CD1c-positive myeloid dendritic cell (primary cell): ENCODE measurements around the gene DTL.

Experiments
- DNase-seq: peaks from one replicate; pipeline ENCODE4 v3.0.0-alpha.2; 2016; ENCODE audit errors: extremely low spot score

Gene DTL

GRCh38 chr1:212097360-212097759, 61.8 kb downstream of the DTL start:
- no peak for DNase-seq

- DNase-seq, result no peak
Observed at GRCh38 chr1:212098310-212098709, 62.8 kb downstream of the DTL start.

GRCh38 chr1:212098771-212099170, 63.2 kb downstream of the DTL start:
- no peak for DNase-seq

- no peak for DNase-seq
Observed at GRCh38 chr1:212101251-212101650, 65.7 kb downstream of the DTL start.

- DNase-seq, result no peak
Observed at GRCh38 chr1:212101735-212102134, 66.2 kb downstream of the DTL start.

GRCh38 chr1:212104586-212105325, 69.2 kb downstream of the DTL start:
- DNase-seq, result no peak

GRCh38 chr1:212106286-212106792, 70.8 kb downstream of the DTL start:
- no peak for DNase-seq

GRCh38 chr1:212107481-212107880, 71.9 kb downstream of the DTL start:
- DNase-seq, result no peak

- no peak for DNase-seq
Observed at GRCh38 chr1:212108187-212108586, 72.6 kb downstream of the DTL start.

GRCh38 chr1:212108981-212109380, 73.4 kb downstream of the DTL start:
- no peak for DNase-seq

GRCh38 chr1:212109728-212110127, 74.2 kb downstream of the DTL start:
- no peak for DNase-seq

- no peak for DNase-seq
Observed at GRCh38 chr1:212110617-212111016, 75.1 kb downstream of the DTL start.

- DNase-seq, result no peak
Observed at GRCh38 chr1:212111536-212111935, 76.0 kb downstream of the DTL start.

GRCh38 chr1:212113706-212114105, 78.2 kb downstream of the DTL start:
- DNase-seq, result no peak

GRCh38 chr1:212118167-212118871, 82.8 kb downstream of the DTL start:
- no peak for DNase-seq

- no peak for DNase-seq
Observed at GRCh38 chr1:212118872-212119260, 83.3 kb downstream of the DTL start.

- no peak for DNase-seq
Observed at GRCh38 chr1:212119397-212119837, 83.9 kb downstream of the DTL start.

GRCh38 chr1:212119863-212120262, 84.3 kb downstream of the DTL start:
- DNase-seq, result no peak

- no peak for DNase-seq
Observed at GRCh38 chr1:212121779-212122178, 86.2 kb downstream of the DTL start.

- peak; percentile 16 for DNase-seq
Observed at GRCh38 chr1:212124690-212125582, 89.4 kb downstream of the DTL start.

- no peak for DNase-seq
Observed at GRCh38 chr1:212125654-212126053, 90.1 kb downstream of the DTL start.

- DNase-seq, result no peak
Observed at GRCh38 chr1:212127221-212127620, 91.7 kb downstream of the DTL start.
